ENCODE measurements around the gene ALDH2.

GRCh38 chr12:111761706-111762105 is 5.0 kb upstream of the ALDH2 start:
- TF ChIP-seq CTCF (IDR thresholded peaks at IDR 0.05) (no peak), POLR2A (IDR thresholded peaks at IDR 0.05) (no peak)
